ENCODE results near the gene RSBN1L.
"Not testable (repeated sequence)": the region's sequence is repeated elsewhere in the genome, so short reads cannot be mapped to it uniquely, and the experiment has no call there.

GRCh38 chr7:77717566-77717965, 21.3 kb downstream of the RSBN1L start:
- TF ChIP-seq, protein P1, sequence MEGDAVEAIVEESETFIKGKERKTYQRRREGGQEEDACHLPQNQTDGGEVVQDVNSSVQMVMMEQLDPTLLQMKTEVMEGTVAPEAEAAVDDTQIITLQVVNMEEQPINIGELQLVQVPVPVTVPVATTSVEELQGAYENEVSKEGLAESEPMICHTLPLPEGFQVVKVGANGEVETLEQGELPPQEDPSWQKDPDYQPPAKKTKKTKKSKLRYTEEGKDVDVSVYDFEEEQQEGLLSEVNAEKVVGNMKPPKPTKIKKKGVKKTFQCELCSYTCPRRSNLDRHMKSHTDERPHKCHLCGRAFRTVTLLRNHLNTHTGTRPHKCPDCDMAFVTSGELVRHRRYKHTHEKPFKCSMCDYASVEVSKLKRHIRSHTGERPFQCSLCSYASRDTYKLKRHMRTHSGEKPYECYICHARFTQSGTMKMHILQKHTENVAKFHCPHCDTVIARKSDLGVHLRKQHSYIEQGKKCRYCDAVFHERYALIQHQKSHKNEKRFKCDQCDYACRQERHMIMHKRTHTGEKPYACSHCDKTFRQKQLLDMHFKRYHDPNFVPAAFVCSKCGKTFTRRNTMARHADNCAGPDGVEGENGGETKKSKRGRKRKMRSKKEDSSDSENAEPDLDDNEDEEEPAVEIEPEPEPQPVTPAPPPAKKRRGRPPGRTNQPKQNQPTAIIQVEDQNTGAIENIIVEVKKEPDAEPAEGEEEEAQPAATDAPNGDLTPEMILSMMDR (IDR thresholded peaks at IDR 0.05) = not testable (repeated sequence)
- not testable (repeated sequence) for TF ChIP-seq SIN3A (IDR thresholded peaks at IDR 0.05; ENCODE audit: borderline replicate concordance, insufficient read depth, low read depth, low read length); POLR2AphosphoS5 (IDR thresholded peaks at IDR 0.05; ENCODE audit: low read depth, low read length)
- TF ChIP-seq, protein P2, sequence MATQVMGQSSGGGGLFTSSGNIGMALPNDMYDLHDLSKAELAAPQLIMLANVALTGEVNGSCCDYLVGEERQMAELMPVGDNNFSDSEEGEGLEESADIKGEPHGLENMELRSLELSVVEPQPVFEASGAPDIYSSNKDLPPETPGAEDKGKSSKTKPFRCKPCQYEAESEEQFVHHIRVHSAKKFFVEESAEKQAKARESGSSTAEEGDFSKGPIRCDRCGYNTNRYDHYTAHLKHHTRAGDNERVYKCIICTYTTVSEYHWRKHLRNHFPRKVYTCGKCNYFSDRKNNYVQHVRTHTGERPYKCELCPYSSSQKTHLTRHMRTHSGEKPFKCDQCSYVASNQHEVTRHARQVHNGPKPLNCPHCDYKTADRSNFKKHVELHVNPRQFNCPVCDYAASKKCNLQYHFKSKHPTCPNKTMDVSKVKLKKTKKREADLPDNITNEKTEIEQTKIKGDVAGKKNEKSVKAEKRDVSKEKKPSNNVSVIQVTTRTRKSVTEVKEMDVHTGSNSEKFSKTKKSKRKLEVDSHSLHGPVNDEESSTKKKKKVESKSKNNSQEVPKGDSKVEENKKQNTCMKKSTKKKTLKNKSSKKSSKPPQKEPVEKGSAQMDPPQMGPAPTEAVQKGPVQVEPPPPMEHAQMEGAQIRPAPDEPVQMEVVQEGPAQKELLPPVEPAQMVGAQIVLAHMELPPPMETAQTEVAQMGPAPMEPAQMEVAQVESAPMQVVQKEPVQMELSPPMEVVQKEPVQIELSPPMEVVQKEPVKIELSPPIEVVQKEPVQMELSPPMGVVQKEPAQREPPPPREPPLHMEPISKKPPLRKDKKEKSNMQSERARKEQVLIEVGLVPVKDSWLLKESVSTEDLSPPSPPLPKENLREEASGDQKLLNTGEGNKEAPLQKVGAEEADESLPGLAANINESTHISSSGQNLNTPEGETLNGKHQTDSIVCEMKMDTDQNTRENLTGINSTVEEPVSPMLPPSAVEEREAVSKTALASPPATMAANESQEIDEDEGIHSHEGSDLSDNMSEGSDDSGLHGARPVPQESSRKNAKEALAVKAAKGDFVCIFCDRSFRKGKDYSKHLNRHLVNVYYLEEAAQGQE (IDR thresholded peaks at IDR 0.05; ENCODE audit: insufficient read depth in 1 of 2, low read depth in 2 of 2, low read length in 1 of 2) = not testable (repeated sequence)

Measured in Panc1 (cell line).